Mammary epithelial cell (primary cell): ENCODE measurements around the gene SH3GLB2.

Source experiments
- CTCF ChIP-seq, 2 donors: IDR thresholded peaks in 1 of 2; conservative IDR thresholded peaks in 1 of 2; 2 replicates each; pipeline ENCODE4 v1.5.1; 2011 to 2012; ENCODE audit warnings: inconsistent platforms in 2 of 2, low read length in 2 of 2, mild to moderate bottlenecking in 2 of 2, control low read depth in 1 of 2, low read depth in 1 of 2; ENCODE audit not compliant: insufficient read depth in 1 of 2; ENCODE audit errors: extremely low read depth in 1 of 2
- EZH2 ChIP-seq: IDR thresholded peaks from 2 replicates; pipeline ENCODE4 v1.6.1; 2012; ENCODE audit warnings: low read length, inconsistent platforms, borderline replicate concordance

DNA sequence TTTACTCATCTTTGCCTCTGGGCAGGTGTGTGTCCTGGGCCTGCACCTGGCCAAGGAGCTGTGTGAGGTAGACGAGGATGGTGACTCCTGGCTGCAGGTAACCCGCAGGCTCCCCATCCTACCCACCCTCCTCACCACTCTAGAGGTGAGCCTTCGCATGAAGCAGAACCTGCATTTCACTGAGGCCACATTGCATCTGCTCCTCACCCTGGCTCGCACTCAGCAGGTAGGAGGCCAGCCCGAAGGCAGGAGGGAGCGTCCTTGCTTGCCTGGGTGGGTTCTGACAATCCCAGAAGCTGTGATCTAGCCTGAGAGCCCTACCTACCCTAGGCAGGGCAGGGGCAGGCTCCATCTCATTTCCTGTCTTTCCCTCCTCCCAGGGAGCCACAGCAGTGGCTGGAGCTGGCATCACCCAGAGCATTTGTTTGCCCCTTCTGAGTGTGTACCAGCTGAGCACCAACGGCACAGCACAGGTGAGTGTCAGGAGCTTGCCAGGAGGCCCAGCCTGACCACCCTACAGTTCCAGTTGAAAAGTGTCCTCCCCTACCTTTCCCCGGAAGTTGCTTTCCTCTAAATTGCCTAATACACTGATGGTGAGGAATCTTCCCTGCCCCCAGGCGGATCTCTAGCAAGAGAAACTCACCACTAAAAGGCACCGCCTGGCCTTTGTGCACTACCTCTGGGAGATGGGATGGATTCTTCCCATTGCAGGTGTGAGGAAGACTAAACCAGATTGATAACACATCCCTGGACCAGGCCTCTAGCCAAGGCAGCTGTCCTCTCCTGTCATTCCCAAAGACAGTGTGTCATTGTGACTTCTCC lies 26.4 kb downstream of the SH3GLB2 start:
- TF ChIP-seq EZH2 (no peak), CTCF (conservative IDR thresholded peaks at IDR 0.05 in 1 of 2, IDR thresholded peaks at IDR 0.05 in 1 of 2; ENCODE audit: extremely low read depth in 1 of 2, insufficient read depth in 1 of 2, low read depth in 1 of 2, low read length in 2 of 2) (no peak)
